Neuronal stem cell (in vitro differentiated cells): ENCODE data around the gene CDH12.
"Not testable (repeated sequence)": the region's sequence is repeated elsewhere in the genome, so short reads cannot be mapped to it uniquely, and the experiment has no call there.

Experiments
- DNase-seq: peaks from one replicate; pipeline ENCODE4 v3.0.0-alpha.2; 2013; ENCODE audit warnings: low spot score
- H2AFZ ChIP-seq: one replicate; pipeline ENCODE4 v1.6.1; 2013; ENCODE audit warnings: mild to moderate bottlenecking, low read length, inconsistent platforms
- H2AK5ac ChIP-seq: 2 replicates; pipeline ENCODE4 v1.6.1; 2013; ENCODE audit warnings: low read depth, mild to moderate bottlenecking, inconsistent platforms, low read length, moderate library complexity, mixed read lengths
- H2BK120ac ChIP-seq: 2 replicates; pipeline ENCODE4 v1.6.1; 2013; ENCODE audit warnings: low read depth, mild to moderate bottlenecking, inconsistent platforms, low read length, moderate library complexity, mixed read lengths
- H2BK12ac ChIP-seq: one replicate; pipeline ENCODE4 v1.6.1; 2013; ENCODE audit warnings: low read length, inconsistent platforms
- H2BK15ac ChIP-seq: 2 replicates; pipeline ENCODE4 v1.6.1; 2013; ENCODE audit warnings: mild to moderate bottlenecking, low read length, inconsistent platforms, mixed read lengths
- H2BK5ac ChIP-seq: one replicate; pipeline ENCODE4 v1.6.1; 2013; ENCODE audit warnings: inconsistent platforms, mild to moderate bottlenecking, low read length, moderate library complexity
- H3K14ac ChIP-seq: one replicate; pipeline ENCODE4 v1.6.1; 2013; ENCODE audit warnings: low read length, inconsistent platforms
- H3K18ac ChIP-seq: 2 replicates; pipeline ENCODE4 v1.6.1; 2013; ENCODE audit warnings: low read length, inconsistent platforms
- H3K23ac ChIP-seq: 2 replicates; pipeline ENCODE4 v1.6.1; 2013; ENCODE audit warnings: low read depth, mild to moderate bottlenecking, mixed read lengths, low read length, inconsistent platforms; ENCODE audit not compliant: poor library complexity
- H3K27ac ChIP-seq: replicated peaks from 3 replicates; pipeline ENCODE4 v1.5.1; 2013; ENCODE audit warnings: low read length, inconsistent platforms
- H3K27me3 ChIP-seq, 3 experiments: 2 replicates each; pipeline ENCODE4 v1.6.1; 2013; ENCODE audit warnings: low read length in 3 of 3, mild to moderate bottlenecking in 2 of 3, inconsistent platforms in 1 of 3, low read depth in 1 of 3, mixed read lengths in 1 of 3, moderate library complexity in 1 of 3; ENCODE audit not compliant: control insufficient read depth in 3 of 3, insufficient read depth in 3 of 3
- H3K36me3 ChIP-seq, 2 donors: replicated peaks in 1 of 2; 2 replicates each; pipeline ENCODE4 v1.6.1; 2013; ENCODE audit warnings: low read length in 2 of 2; ENCODE audit not compliant: control insufficient read depth in 2 of 2, insufficient read depth in 2 of 2
- H3K4ac ChIP-seq: 2 replicates; pipeline ENCODE4 v1.6.1; 2013; ENCODE audit warnings: inconsistent platforms, mild to moderate bottlenecking, low read length, moderate library complexity
- H3K4me1 ChIP-seq, 2 donors: 1 replicate in 1 of 2; 2 replicates in 1 of 2; pipeline ENCODE4 v1.6.1; 2013; ENCODE audit warnings: low read length in 2 of 2, low read depth in 1 of 2; ENCODE audit not compliant: control insufficient read depth in 2 of 2, insufficient read depth in 1 of 2
- H3K4me2 ChIP-seq: one replicate; pipeline ENCODE4 v1.6.1; 2013; ENCODE audit warnings: mild to moderate bottlenecking, low read length, inconsistent platforms; ENCODE audit not compliant: insufficient read depth, poor library complexity, severe bottlenecking
- H3K4me3 ChIP-seq, 2 donors: 2 replicates each; pipeline ENCODE4 v1.5.1; 2013; ENCODE audit warnings: low read length in 2 of 2, mild to moderate bottlenecking in 2 of 2, inconsistent platforms in 1 of 2, moderate library complexity in 1 of 2
- H3K79me1 ChIP-seq: one replicate; pipeline ENCODE4 v1.6.1; 2013; ENCODE audit warnings: low read depth, mild to moderate bottlenecking, inconsistent platforms, low read length, moderate library complexity
- H3K9ac ChIP-seq: one replicate; pipeline ENCODE4 v1.6.1; 2013; ENCODE audit warnings: mild to moderate bottlenecking, low read depth, low read length, inconsistent platforms; ENCODE audit not compliant: poor library complexity
- H3K9me3 ChIP-seq, 2 donors: replicated peaks in 1 of 2; 2 replicates each; pipeline versions ENCODE3 to v1.6.1; 2013; ENCODE audit warnings: low read length in 2 of 2, mild to moderate bottlenecking in 2 of 2, inconsistent platforms in 1 of 2, low read depth in 1 of 2, mixed read lengths in 1 of 2, moderate library complexity in 1 of 2; ENCODE audit not compliant: control insufficient read depth in 2 of 2, insufficient read depth in 1 of 2
- H4K8ac ChIP-seq: one replicate; pipeline ENCODE4 v1.6.1; 2013; ENCODE audit warnings: low read depth, mild to moderate bottlenecking, inconsistent platforms, low read length, moderate library complexity
- H4K91ac ChIP-seq: one replicate; pipeline ENCODE4 v1.6.1; 2013; ENCODE audit warnings: low read length, low read depth, mild to moderate bottlenecking, inconsistent platforms; ENCODE audit not compliant: poor library complexity
- WGBS, 2 donors: extraction: QIAGEN DNeasy Blood & Tissue Kit; methylation state at CpG; one replicate each; pipeline ENCODE4 v1.1.7; 2013; ENCODE audit warnings: missing lambda C conversion rate in 2 of 2, mixed read lengths in 1 of 2; ENCODE audit not compliant: insufficient read length in 2 of 2, insufficient replicate concordance in 1 of 2; ENCODE audit errors: extremely low coverage in 2 of 2; 5-methylcytosine and 5-hydroxymethylcytosine counted together

The CDH12 gene

GRCh38 chr5:21985799-21986198, 867.3 kb downstream of the CDH12 start:
- WGBS, 2 donors: no CpG with 5 or more reads among the region's 1 CpG

GRCh38 chr5:21951571-21951970, 901.6 kb downstream of the CDH12 start:
- H4K91ac ChIP-seq, H3K4me3 ChIP-seq, H3K4ac ChIP-seq, H3K9me3 ChIP-seq, H3K4me1 ChIP-seq, H4K8ac ChIP-seq, H2AFZ ChIP-seq, H3K18ac ChIP-seq, H3K14ac ChIP-seq, H3K4me2 ChIP-seq, DNase-seq, H2BK5ac ChIP-seq, H3K23ac ChIP-seq, H3K9ac ChIP-seq, H3K27ac ChIP-seq, H2AK5ac ChIP-seq, H2BK120ac ChIP-seq, H2BK15ac ChIP-seq, H2BK12ac ChIP-seq, H3K79me1 ChIP-seq, H3K36me3 ChIP-seq, H3K27me3 ChIP-seq: not testable (repeated sequence)
- no CpG with 5 or more reads among the region's 1 CpG for WGBS, 2 donors

More at GRCh38 chr5:21985799-21986198, 867.3 kb downstream of the CDH12 start:
- H4K8ac ChIP-seq, H3K27me3 ChIP-seq, H3K4ac ChIP-seq, H3K4me1 ChIP-seq, H3K9ac ChIP-seq, H3K36me3 ChIP-seq, H2BK15ac ChIP-seq, H3K23ac ChIP-seq, H2BK120ac ChIP-seq, H3K79me1 ChIP-seq, H3K14ac ChIP-seq, H3K4me3 ChIP-seq, H3K27ac ChIP-seq, H3K4me2 ChIP-seq, H2AK5ac ChIP-seq, H2BK12ac ChIP-seq, H2BK5ac ChIP-seq, H3K18ac ChIP-seq, H2AFZ ChIP-seq, DNase-seq, H3K9me3 ChIP-seq, H4K91ac ChIP-seq: not testable (repeated sequence)

GRCh38 chr5:21931116-21931515, 922.0 kb downstream of the CDH12 start:
- Histone ChIP-seq H3K23ac (no peak overlapping the region), H3K27me3 (no peaks in the 10 kb centered on the region), H3K79me1 (no peaks in the 10 kb centered on the region), H3K4me3 (no peak overlapping the region), H3K4me1 (no peaks in the 10 kb centered on the region), H2AFZ (no peak overlapping the region), H3K9ac (no peak overlapping the region), H3K4ac (no peak overlapping the region), H2BK15ac (no peak overlapping the region), H3K18ac (no peak overlapping the region), H3K14ac (no peak overlapping the region), H4K91ac (no peak overlapping the region), H3K4me2 (no peak overlapping the region), H4K8ac (no peak overlapping the region), H3K27ac (no peak overlapping the region), H3K9me3 (peaks cover 0 to 2% of the 10 kb centered on the region in 2 donors), H2BK120ac (no peak overlapping the region), H2BK5ac (no peak overlapping the region), H3K36me3 (no peaks in the 10 kb centered on the region), H2BK12ac (no peak overlapping the region), H2AK5ac (no peak overlapping the region)
- no peak for DNase-seq
- WGBS, 2 donors: no CpG with 5 or more reads among the region's 1 CpG

GRCh38 chr5:21919414-21920022, 933.6 kb downstream of the CDH12 start:
- H3K4me3 ChIP-seq: no peak overlapping the region
- H2AFZ ChIP-seq: no peak overlapping the region
- no peaks in the 10 kb centered on the region for H3K36me3 ChIP-seq
- H2AK5ac ChIP-seq: no peak overlapping the region
- WGBS, 2 donors: no CpG with 5 or more reads among the region's 8 CpGs
- H3K23ac ChIP-seq: no peak overlapping the region
- H3K27ac ChIP-seq: no peak overlapping the region
- H3K4me1 ChIP-seq: no peaks in the 10 kb centered on the region
- H3K4ac ChIP-seq: no peak overlapping the region
- H2BK12ac ChIP-seq: no peak overlapping the region
- H2BK15ac ChIP-seq: no peak overlapping the region
- H2BK120ac ChIP-seq: no peak overlapping the region
- no peak overlapping the region for H3K18ac ChIP-seq
- no peaks in the 10 kb centered on the region for H3K9me3 ChIP-seq
- no peaks in the 10 kb centered on the region for H3K27me3 ChIP-seq
- H4K8ac ChIP-seq: no peak overlapping the region
- no peak overlapping the region for H3K9ac ChIP-seq
- H3K14ac ChIP-seq: no peak overlapping the region
- H2BK5ac ChIP-seq: no peak overlapping the region
- no peaks in the 10 kb centered on the region for H3K79me1 ChIP-seq
- DNase-seq: peak; percentile 20
- no peak overlapping the region for H3K4me2 ChIP-seq
- H4K91ac ChIP-seq: no peak overlapping the region
